Peyer's patch (tissue), 4 donors: ENCODE measurements around the gene ZNF697.

Experiments
- CTCF ChIP-seq, 6 experiments: fragments of 450-650 bp in 4 of 6; fragments of 200-600 bp in 2 of 6; sonication (generic) in 1 of 6; IDR thresholded peaks; one replicate each; pipeline ENCODE4 v1.5.1; 2017 to 2019; ENCODE audit warnings: antibody characterized with exemption in 6 of 6, mild to moderate bottlenecking in 3 of 6, moderate library complexity in 1 of 6
- POLR2A ChIP-seq, 2 donors: fragments of 450-650 bp; IDR thresholded peaks; one replicate each; pipeline ENCODE4 v1.5.1; 2017; ENCODE audit warnings: antibody characterized with exemption in 2 of 2, mild to moderate bottlenecking in 2 of 2, moderate library complexity in 2 of 2

- TF ChIP-seq POLR2A (IDR thresholded peaks at IDR 0.05) (no peak), CTCF (IDR thresholded peaks at IDR 0.05) (no peak)
Measured at GRCh38 chr1:119683893-119684292, 35.8 kb upstream of the ZNF697 start.
